NCI-H526 (cell line): ENCODE measurements around the gene OR5AP2.
"Not testable (repeated sequence)": the region's sequence is repeated elsewhere in the genome, so short reads cannot be mapped to it uniquely, and the experiment has no call there.

ENCODE experiments used
- DNase-seq, 2 experiments: peaks; one replicate each; lab custom pipeline; 2025; lab: John Stamatoyannopoulos, UW

The OR5AP2 gene

DNA sequence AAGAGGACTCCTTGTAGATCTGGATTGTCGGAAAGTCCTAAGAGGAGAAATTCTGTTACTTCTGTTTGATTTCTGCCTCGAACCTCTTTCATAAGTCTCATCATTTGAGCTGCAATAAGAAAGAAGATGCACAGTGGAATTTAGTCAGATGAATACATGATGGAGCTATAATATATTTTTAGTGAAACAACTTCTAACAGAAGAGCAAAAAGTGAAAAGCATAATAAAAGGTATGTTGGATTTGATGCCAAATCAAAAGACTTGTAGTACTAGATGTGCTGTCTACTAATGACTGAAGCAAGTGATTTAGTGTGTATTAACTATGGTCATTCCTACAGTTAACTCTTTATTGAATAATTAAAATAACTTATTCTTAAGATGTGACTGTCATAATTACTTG, at the start of gene OR5AP2:
OR5AP2 (minus strand) TSS at position 101 of the 400 bp plus-strand sequence; CDS start at position 101, 0 bp downstream.
- no peak for DNase-seq

DNA sequence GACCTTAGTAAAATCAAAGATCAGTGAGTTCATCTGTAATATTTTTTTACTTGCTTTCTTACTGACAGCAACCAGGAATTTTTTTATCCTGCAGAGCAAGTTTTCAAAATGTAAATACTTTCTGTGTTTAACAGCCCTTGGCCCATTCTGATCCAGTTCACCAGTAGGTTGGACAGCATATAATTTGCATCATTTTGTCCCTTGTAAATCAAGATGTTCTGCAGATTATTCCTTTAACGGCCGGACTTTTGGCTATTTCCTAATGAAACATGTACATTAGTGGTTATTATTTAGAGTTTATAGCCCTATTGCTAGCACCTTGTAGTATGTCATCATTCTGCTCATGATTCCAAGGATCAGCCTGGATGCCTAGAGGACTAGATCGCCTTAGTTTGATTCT, 48.9 kb upstream of the OR5AP2 start:
- DNase-seq: not testable (repeated sequence)

- no peak for DNase-seq
These were observed 46.4 kb upstream of the OR5AP2 start for GRCh38 chr11:56688554-56689100.

- no peak for DNase-seq
These were observed 28.7 kb upstream of the OR5AP2 start for GRCh38 chr11:56670984-56671383.

- no peak for DNase-seq
These were observed 21.1 kb upstream of the OR5AP2 start, which contains the start of gene OR5AR1 for GRCh38 chr11:56663386-56663785. TSS of gene OR5AR1 (plus strand) at chr11:56663686. CDS start at chr11:56663686, 0 bp downstream.

GRCh38 chr11:56659755-56660154, 17.5 kb upstream of the OR5AP2 start:
- no peak for DNase-seq

- DNase-seq: no peak
These were observed 4.7 kb downstream of the OR5AP2 start for GRCh38 chr11:56637500-56637899.

- no peak for DNase-seq
These were observed 5.4 kb downstream of the OR5AP2 start for GRCh38 chr11:56636861-56637260.

DNA sequence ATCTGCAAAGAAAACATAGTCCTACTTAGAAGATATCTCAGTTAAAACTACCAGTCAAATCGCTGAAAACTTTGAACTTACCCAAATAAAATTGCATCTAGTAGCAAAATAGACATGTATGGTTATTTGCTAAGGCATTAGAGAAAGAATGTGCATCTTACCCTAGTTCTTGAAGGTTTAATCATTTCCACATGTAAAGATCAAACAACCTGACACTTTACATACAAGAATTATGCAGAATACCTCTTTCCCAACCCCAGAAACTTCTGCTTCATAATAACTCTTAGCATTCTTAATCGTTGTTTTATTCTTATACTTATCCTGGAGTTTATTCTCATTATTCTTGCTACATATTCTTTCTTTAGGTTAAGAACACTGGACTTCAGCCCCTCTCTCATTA, 9.9 kb downstream of the OR5AP2 start:
- no peak for DNase-seq

DNA sequence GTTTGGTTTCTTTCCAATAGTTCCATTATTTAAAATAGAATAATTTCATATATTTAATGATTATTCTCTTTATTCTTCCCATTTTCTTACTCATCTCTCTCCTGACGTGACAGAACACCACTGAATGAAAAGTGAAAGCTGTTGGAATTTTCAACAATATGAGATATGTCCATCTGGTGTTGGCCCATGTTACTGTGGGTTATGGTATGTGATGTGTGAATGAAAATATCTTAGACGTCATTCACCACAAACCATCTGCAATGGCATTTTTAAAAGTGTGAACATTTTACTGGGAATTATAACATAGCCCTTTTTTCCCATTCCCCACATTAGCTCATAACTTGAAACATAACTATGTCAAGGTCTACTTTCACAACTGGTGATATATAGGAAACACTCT, 16.3 kb downstream of the OR5AP2 start:
- no peak for DNase-seq

DNA sequence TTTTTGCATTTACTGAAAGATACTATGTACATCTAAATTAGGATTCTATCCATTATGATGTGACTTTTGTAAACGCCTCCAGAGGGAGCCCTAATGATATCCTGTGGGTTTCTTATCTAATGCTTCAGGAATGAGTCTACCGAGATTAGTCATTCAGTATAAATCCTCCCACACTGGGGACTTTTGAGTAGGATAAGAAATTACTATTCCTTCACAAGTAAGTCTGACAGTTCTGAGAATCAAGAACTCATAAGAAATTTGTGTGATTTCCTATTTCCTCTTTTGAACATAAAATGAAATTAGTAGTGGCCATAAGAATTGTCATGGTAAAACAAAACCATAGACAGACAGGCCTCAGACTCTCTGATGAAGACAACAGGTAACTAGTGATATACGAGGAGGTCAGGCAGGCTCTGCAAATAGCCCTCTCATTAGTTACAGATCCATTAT, 17.6 kb downstream of the OR5AP2 start:
- peak; percentile 42 to 48 for DNase-seq

GRCh38 chr11:56611174-56611573, 31.1 kb downstream of the OR5AP2 start:
- no peak for DNase-seq

DNA sequence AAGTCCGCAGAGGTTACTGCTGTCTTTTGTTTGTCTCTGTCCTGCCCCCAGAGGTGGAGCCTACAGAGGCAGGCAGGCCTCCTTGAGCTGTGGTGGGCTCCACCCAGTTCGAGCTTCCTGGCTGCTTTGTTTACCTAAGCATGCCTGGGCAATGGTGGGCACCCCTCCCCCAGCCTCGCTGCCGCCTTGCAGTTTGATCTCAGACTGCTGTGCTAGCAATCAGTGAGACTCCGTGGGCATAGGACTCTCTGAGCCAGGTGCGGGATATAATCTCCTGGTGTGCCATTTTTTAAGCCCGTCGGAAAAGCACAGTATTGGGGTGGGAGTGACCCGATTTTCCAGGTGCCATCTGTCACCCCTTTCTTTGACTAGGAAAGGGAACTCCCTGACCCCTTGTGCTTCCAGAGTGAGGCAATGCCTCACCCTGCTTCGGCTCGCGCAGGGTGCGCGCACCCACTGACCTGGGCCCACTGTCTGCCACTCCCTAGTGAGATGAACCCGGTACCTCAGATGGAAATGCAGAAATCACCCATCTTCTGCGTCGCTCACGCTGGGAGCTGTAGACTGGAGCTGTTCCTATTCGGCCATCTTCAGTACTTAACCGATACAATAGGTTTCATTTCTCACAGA, 50.0 kb downstream of the OR5AP2 start:
- not testable (repeated sequence) for DNase-seq
